NCI-H1417 treated with DMSO at 0.1 percent for 48 hours (cell line): Measurements from ENCODE around the gene SVIL.
"Not testable (repeated sequence)": the region's sequence is repeated elsewhere in the genome, so short reads cannot be mapped to it uniquely, and the experiment has no call there.

Experiments
- DNase-seq: peaks from one replicate; lab custom pipeline; 2025; lab: John Stamatoyannopoulos, UW

The SVIL gene

DNA sequence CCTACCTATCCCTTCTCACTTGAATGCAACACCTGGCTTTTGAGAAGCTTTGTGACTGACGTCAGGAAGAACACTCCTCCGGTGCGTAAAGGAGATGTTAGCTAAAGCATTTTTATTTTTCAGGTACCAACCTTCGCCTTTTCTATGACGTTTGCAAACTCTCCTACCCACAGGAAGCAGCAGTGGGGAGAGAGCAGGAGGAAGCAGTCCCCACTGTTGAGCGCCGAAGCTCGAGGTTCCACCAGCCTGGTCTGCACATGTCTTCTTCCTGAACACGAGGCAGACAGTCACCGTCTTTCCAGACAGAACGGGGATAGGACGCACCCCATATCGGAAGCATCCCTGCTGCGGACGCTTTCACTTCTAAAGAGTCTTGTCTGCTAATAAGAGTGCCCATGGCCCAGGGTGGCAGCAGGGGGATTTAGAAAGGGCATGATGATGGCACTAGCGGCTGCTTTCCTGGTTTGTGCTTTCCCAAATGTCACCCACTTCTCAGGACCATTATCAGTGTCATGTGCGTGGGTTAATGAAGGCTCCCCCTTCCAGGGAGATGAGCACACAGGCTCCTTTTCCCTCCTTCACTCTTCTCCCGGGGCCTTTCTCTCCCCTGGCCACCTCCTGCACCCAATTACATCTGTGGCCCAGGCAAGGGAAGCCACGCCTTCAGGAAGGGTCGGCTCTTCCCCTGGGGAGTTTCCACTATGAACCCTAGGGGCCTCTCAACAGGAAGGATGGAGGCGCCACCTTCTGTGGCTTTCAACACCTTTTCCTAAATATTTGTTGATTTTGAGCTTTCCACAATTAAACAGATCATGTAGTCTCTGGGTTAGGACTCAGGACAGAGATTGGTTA is 147.5 kb downstream of the SVIL start:
- DNase-seq = not testable (repeated sequence)

DNA sequence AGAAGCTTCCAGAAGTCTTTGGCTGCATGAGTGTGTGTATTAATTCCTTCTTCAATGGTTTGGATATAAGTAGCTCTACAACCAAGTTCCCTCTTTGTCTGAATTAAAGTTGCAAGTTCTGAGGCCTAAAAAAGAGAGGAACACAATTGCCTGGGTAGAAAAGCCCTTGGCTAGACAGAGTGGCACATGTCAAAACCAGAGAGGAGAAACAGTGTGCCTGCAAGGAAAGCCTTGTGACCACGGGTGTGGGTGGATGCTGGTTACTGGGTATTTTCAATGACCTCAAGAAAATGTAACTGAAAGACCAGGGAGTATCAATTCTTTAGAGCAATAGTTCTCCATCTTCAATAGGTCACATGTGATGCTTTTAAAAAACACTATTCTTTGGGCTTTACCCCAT is 148.3 kb downstream of the SVIL start:
- no peak for DNase-seq

DNA sequence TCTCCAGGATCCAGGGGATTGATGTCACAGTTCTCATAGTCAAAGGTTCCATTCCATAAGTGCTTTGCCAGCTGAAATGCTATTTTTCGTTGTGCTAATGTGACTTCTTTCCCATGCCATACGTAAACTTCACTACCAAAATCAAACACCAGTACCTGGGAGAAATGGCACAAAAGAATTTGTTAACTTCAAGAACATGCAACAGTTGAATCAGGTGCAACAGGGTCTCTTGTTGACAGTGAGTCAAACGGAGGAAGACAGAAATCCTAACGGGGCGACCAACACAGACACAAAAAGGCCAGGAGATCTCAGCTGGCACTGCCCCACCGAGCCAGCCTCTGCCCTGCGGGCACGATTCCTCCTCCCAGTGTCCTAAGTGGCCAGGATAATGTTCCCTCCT is 150.1 kb downstream of the SVIL start:
- not testable (repeated sequence) for DNase-seq

GRCh38 chr10:29482591-29483431 is 152.0 kb downstream of the SVIL start:
- no peak for DNase-seq

DNA sequence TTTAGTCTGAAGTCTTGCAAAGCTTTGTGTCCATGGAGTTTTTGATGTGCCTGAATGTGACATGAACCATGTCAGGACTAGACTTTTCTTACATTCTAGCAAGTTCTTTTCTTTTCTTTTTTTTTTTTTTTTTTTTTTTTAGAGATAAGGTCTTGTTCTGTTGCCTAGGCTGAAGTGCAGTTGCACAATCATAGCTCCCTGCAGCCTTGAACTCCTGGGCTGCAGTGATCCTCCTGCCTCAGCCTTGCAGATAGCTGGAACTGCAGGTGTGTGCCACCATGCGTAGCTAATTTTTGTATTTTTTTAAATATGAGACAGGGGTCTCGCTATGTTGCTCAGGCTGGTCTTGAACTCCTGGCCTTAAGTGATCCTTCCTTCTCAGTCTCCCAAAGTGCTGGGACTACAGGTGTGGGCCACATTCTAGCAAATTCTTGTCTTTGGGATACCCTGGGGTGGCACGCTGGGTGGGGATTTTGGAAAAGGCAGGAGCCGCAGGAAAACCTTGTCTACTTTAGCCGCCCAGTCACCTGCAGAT is 152.8 kb downstream of the SVIL start:
- DNase-seq = no peak

GRCh38 chr10:29479981-29480954 is 154.5 kb downstream of the SVIL start:
- no peak for DNase-seq

DNA sequence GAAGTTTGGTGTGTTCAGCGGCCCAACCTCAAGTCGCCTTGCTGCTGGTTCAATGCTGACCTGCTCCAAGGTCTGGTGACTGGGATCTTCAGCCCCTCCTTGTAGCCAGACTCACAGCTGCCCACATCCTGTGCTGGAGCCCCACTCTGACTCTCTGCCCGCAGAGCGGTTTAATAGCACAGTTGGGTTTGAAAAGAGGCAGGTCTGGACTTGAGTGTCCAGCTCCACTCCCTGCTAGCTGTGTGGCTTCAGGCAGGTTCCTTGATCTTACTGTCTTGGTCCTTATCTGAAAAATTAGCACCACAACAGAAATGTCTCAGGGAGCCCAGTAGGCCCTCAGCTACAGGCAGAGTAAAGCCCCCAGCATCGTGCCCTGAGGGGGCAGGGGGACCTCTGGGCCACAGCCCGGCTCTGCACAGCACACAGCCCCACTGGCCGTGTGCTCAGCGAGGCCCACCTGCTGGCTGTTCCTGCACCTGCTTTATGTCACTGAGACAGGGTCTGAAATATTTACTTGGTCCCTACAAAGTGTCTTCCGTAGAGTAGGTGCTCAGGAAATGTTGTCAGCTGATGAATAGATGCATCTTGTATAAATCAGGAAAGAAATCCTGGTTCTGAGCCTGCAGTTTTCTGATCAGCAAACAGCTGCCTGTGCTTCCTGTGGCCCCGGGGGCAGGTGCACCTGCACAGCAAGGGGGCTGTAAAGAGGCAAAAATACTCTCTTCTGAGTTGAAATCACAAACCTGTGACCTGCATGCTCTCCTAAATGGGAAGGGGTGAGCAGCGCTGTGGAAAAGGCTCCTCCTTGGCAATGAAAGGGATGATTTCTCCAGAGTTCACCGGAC is 155.5 kb downstream of the SVIL start:
- peak; percentile 5 for DNase-seq

- DNase-seq = no peak
Observed at GRCh38 chr10:29473406-29474100, 161.2 kb downstream of the SVIL start.

GRCh38 chr10:29473087-29473356 is 161.7 kb downstream of the SVIL start:
- DNase-seq = no peak

- DNase-seq = no peak
Observed at GRCh38 chr10:29472301-29473086, 162.3 kb downstream of the SVIL start.

- DNase-seq = no peak
Observed at GRCh38 chr10:29471544-29471859, 163.3 kb downstream of the SVIL start.

DNA sequence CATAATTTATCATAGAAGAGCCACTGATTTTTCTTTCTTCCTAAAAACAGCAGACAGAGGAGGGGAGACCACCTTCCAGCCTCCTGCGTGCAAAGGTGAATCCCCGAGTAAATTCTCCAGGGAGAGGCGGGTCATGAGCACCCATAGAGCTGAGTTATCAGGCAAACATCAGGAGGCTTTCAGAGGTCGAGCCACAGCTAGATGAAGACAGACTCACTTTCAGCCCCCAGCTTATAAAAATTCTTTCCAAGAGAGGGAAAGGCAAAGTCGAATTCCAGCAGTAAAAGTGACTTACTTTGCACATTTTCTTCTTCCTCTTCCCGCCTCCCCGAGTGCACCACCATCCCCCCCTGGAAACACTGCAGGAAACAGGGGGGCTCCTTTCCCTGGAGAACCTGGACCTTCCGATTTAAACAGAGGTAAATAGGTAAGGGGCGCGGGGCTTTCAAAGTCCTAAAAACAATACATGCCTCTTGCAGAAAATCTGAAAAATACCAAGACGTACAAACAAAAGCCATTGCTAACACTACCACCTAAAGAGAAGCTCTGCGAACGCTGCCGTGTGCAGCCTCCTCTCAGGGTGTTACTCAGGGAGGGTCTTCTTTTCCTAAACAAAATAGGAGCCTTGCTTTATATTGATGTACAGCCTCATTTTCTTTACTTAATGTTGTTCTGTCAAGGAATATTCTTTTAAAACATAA is 163.8 kb downstream of the SVIL start:
- no peak for DNase-seq

DNA sequence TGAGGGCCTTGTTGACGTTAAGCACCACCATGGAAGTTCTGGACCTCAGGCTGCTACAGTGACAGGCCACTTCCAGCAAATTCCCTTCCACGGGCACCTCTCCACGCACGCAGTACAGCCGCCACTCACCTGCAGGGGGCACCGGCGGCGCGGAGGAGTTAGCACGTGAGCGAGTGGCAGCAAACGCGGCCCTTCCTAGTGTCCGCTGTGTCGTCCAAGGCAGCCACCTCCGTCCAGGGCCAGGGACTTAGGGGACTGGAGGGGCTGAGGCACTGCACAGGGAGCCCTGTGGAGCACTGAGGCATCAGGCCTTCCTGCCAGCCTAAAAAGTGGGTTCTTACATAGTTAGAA is 164.4 kb downstream of the SVIL start:
- DNase-seq = no peak

DNA sequence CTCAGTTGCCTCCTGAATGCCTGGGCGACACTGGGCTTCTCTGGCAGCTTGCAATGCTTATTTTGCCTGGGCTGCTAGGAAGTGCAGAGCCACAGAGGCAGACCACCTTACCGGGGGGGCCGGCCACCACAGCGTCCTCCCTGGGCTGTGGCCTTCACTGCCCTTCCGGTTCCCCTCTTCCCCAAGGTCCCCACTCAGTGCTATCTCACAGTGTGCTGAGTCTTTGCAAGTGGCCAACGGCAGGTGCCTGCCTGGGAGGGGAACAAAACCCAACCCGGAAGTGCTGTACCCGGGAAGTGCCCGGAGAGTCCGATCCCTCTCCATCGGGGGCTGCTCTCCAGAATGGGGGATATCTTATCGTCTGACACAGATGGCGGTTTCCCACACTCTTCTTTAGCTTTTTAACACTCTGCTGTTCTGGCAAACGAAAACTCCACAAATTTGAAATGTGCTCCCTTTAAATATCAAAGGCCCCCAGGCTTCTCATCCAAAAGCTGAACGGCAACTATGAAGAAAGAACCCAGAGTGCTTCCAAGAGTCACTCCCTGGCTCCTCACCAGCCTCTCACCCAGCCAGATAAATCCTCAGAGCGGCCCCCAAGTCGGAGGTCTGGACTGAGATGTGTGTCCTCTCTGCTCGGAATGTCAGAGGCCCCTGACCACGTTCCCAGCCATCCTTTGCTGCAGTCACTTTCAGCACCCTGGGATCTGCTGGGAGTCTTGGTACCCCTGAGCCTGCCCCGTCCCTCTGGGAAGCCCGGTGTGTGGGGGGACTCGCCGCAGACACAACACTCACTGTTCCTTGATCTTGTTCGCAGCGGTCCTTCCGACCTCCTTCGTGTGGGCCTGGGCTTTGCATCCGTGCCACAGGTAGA is 165.1 kb downstream of the SVIL start:
- no peak for DNase-seq

DNA sequence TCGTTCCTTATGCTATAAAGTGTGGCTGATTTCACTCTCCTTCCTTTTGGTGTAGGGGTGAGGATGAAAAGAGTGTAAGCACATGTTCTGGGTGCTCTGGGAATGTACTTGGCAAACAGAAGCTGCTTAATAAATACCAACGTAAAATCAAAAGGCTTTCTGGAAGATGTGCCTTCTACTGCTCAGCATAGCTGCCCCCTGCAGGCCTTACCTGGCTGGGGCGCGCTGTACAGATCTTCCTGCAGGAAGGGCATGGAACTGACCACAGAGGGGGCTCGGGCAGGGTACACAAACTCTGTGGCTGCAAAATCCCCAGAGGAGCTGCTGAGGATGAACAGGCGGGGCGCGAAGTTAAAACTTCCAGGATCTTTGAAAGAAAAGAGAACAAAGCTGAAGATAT is 169.4 kb downstream of the SVIL start:
- no peak for DNase-seq

- DNase-seq = not testable (repeated sequence)
Observed at GRCh38 chr10:29464671-29465171, 170.1 kb downstream of the SVIL start.

GRCh38 chr10:29461042-29461441 is 173.7 kb downstream of the SVIL start:
- DNase-seq = no peak

GRCh38 chr10:29458190-29458589 is 176.6 kb downstream of the SVIL start:
- DNase-seq = not testable (repeated sequence)
